Psoas muscle (tissue), 8 donors: Measurements from ENCODE around the gene SMARCA4. TPM values are rescaled to one million over a fixed set of nuclear protein-coding genes. Genes with fewer than 3 reads are reported as not detected.
A peak's percentile ranks its signal among the peaks of the same experiment; 100 is the strongest.
"Not testable (repeated sequence)": the region's sequence is repeated elsewhere in the genome, so short reads cannot be mapped to it uniquely, and the experiment has no call there.

ENCODE experiments used
- ATAC-seq, 4 donors: fragments of 200-7000 bp; cut with Tn5 transposase; one replicate each; pipeline ENCODE4 v1.9.1; 2020; ENCODE audit warnings: moderate library complexity in 3 of 4, mild to moderate bottlenecking in 2 of 4
- DNase-seq, 2 donors: peaks; one replicate each; pipeline ENCODE4 v3.0.0-alpha.2; 2020
- H3K27ac ChIP-seq: fragments of 200-600 bp; one replicate; pipeline ENCODE4 v1.8.0; 2022
- H3K27me3 ChIP-seq, 3 donors: fragments of 200-600 bp in 1 of 3; one replicate each; pipeline versions ENCODE4 v1.6.1 to v1.8.0; 2013 to 2022; ENCODE audit warnings: low read length in 2 of 3, mild to moderate bottlenecking in 2 of 3, moderate library complexity in 1 of 3; ENCODE audit not compliant: insufficient read depth in 3 of 3
- H3K36me3 ChIP-seq, 2 donors: fragments of 200-600 bp in 1 of 2; one replicate each; pipeline versions ENCODE4 v1.6.1 to v1.8.0; 2013 to 2022; ENCODE audit warnings: low read depth in 1 of 2, mild to moderate bottlenecking in 1 of 2, moderate library complexity in 1 of 2; ENCODE audit not compliant: insufficient read depth in 1 of 2
- H3K4me1 ChIP-seq: fragments of 200-600 bp; one replicate; pipeline ENCODE4 v1.8.0; 2022
- H3K4me3 ChIP-seq: fragments of 200-600 bp; one replicate; pipeline ENCODE4 v1.8.0; 2022; ENCODE audit warnings: mild to moderate bottlenecking
- H3K9me3 ChIP-seq: fragments of 200-600 bp; one replicate; pipeline ENCODE4 v1.8.0; 2022
- CTCF ChIP-seq: fragments of 200-600 bp; IDR thresholded peaks from one replicate; pipeline ENCODE4 v1.8.0; 2022; ENCODE audit warnings: antibody characterized with exemption
- WGBS, 3 donors: extraction: QIAGEN DNeasy Blood & Tissue Kit; methylation state at CpG; one replicate each; pipeline versions ENCODE4 v1.1.6 to v1.1.7; 2013; 5-methylcytosine and 5-hydroxymethylcytosine counted together
- intact Hi-C, 2 donors: fragments of 100-400 bp; cut with DNase I; formaldehyde crosslinking; loops; one replicate each; pipeline versions ENCODE4 v1.11.0 to v1.14.2; 2022
- polyA plus RNA-seq, 3 donors: library from polyadenylated mRNA; stranded (reverse); fragments of 200-250 nt; gene quantifications; one replicate each; pipeline ENCODE4 v1.2.3, GENCODE V29; 2013
- total RNA-seq, 4 donors: library from RNA; stranded (reverse); fragmentation: NEBNext Ultra II Directional in 2 of 4; extraction: Animal tissue kit (Norgen Biotek cat#: 25700) in 2 of 4; gene quantifications; one replicate each; pipeline versions ENCODE4 v1.2.1 to v1.2.4, GENCODE V29; 2021 to 2023
- donor health status: healthy with polysubstance abuse.
- donor health status: DM: no; HTN: no; CAD: no; lungs with moderate emphysema.
- donor health status: Bipolar disorder and iron deficiency.
- donor health status: healthy.
- donor health status: DM: yes; HTN: yes; CAD: no.
- donor health status: DM: no; HTN: no; CAD: no.
- donor health status: DM: no; HTN: no; CAD: no.
- donor health status: DM: yes; HTN: yes; CAD: no.

Gene SMARCA4
- total and polyA plus RNA-seq, 7 donors = 34.8 to 124 (median 51.9) TPM

GRCh38 chr19:11079999-11080398 lies 119.2 kb downstream of the SMARCA4 start:
- no peaks in the 10 kb centered on the region for H3K9me3 ChIP-seq
- H3K36me3 ChIP-seq = no peaks in the 10 kb centered on the region
- TF ChIP-seq CTCF = no peak
- H3K4me3 ChIP-seq = no peak overlapping the region
- 77 to 84% (median 79%) methylated on average over 9 of the region's 9 CpGs for WGBS, 3 donors
- H3K27me3 ChIP-seq = no peaks in the 10 kb centered on the region
- no peak overlapping the region for H3K27ac ChIP-seq
- intact Hi-C loops = no loop called here
- peaks cover 1% of the 10 kb centered on the region for H3K4me1 ChIP-seq
- no peak for DNase-seq
- ATAC-seq = no peak

GRCh38 chr19:11087870-11088505 lies 127.2 kb downstream of the SMARCA4 start:
- H3K27me3 ChIP-seq = peaks cover 0 to 46% (median 6%) of the 10 kb centered on the region in 3 donors
- DNase-seq (no peak), ATAC-seq (no peak)
- WGBS, 3 donors = 83 to 93% (median 84%) methylated on average over 4 of the region's 4 CpGs
- no peak overlapping the region for H3K27ac ChIP-seq
- H3K4me3 ChIP-seq = no peak overlapping the region
- H3K4me1 ChIP-seq = peaks cover 18% of the 10 kb centered on the region
- H3K36me3 ChIP-seq = no peaks in the 10 kb centered on the region
- H3K9me3 ChIP-seq = no peaks in the 10 kb centered on the region
- no peak for TF ChIP-seq CTCF
- intact Hi-C loops = no loop called here

- Histone ChIP-seq H3K4me1 (peaks cover 18% of the 10 kb centered on the region), H3K36me3 (no peaks in the 10 kb centered on the region), H3K9me3 (no peaks in the 10 kb centered on the region), H3K4me3 (peak overlapping the region; percentile 70), H3K27me3 (peaks cover 0 to 50% (median 6%) of the 10 kb centered on the region in 3 donors), H3K27ac (peak overlapping the region; percentile 76)
- intact Hi-C loops = no loop called here
- ATAC-seq (no peak), DNase-seq (no peak)
- WGBS, 3 donors = 25 to 34% (median 27%) methylated on average over 11 of the region's 11 CpGs
- no peak for TF ChIP-seq CTCF
These were observed 127.8 kb downstream of the SMARCA4 start for GRCh38 chr19:11088506-11089253.

- DNase-seq = peak; percentile 71 to 80
- 2 to 3% (median 2%) methylated on average over 42 to 43 of the region's 43 CpGs for WGBS, 3 donors
- intact Hi-C loops = no loop called here
- no peaks in the 10 kb centered on the region for H3K36me3 ChIP-seq
- H3K4me3 ChIP-seq = peak within 1 kb of the TSS; percentile 70
- H3K4me1 ChIP-seq = peaks cover 18% of the 10 kb centered on the region
- peaks cover 0 to 56% (median 6%) of the 10 kb centered on the region in 3 donors for H3K27me3 ChIP-seq
- TF ChIP-seq CTCF = no peak
- no peaks in the 10 kb centered on the region for H3K9me3 ChIP-seq
- ATAC-seq = peak; percentile 36 to 51 (median 44)
- H3K27ac ChIP-seq = peak within 1 kb of the TSS; percentile 76
These were observed 128.6 kb downstream of the SMARCA4 start, which contains the start of gene LDLR for GRCh38 chr19:11089254-11090013. Gene LDLR (plus strand): TSS chr19:11089463. CDS start chr19:11089549, 86 bp downstream.

- ATAC-seq, DNase-seq, H3K36me3 ChIP-seq, H3K9me3 ChIP-seq, intact Hi-C loops: not testable (repeated sequence)
- 0% methylated on average over 15 of the region's 15 CpGs for WGBS, 3 donors
- peak overlapping the region; percentile 70 for H3K4me3 ChIP-seq
- peaks cover 22% of the 10 kb centered on the region for H3K4me1 ChIP-seq
- H3K27me3 ChIP-seq = peaks cover 0 to 59% (median 6%) of the 10 kb centered on the region in 3 donors
- peak overlapping the region; percentile 76 for H3K27ac ChIP-seq
These were observed 129.1 kb downstream of the SMARCA4 start for GRCh38 chr19:11090014-11090263.
